GM19328 (cell line): ENCODE data around the gene COL4A5.
"Not testable (repeated sequence)": the region's sequence is repeated elsewhere in the genome, so short reads cannot be mapped to it uniquely, and the experiment has no call there.

Experiments
- ATAC-seq: cut with Tn5 transposase; IDR thresholded peaks from one replicate; pipeline ENCODE4 v1.9.1; 2021; ENCODE audit warnings: mild to moderate bottlenecking, moderate library complexity; ENCODE audit not compliant: unreplicated experiment

Gene COL4A5

GRCh38 chrX:108453841-108454240 is 14.2 kb downstream of the COL4A5 start:
- no peak for ATAC-seq

- ATAC-seq, result no peak
Observed at GRCh38 chrX:108456971-108457477, 17.4 kb downstream of the COL4A5 start.

GRCh38 chrX:108464604-108465003 is 25.0 kb downstream of the COL4A5 start:
- no peak for ATAC-seq

GRCh38 chrX:108468486-108468885 is 28.8 kb downstream of the COL4A5 start:
- no peak for ATAC-seq

GRCh38 chrX:108473979-108474378 is 34.3 kb downstream of the COL4A5 start:
- ATAC-seq, result no peak

GRCh38 chrX:108481528-108481927 is 41.9 kb downstream of the COL4A5 start:
- not testable (repeated sequence) for ATAC-seq

GRCh38 chrX:108484251-108484650 is 44.6 kb downstream of the COL4A5 start:
- no peak for ATAC-seq

- no peak for ATAC-seq
Observed at GRCh38 chrX:108485960-108486359, 46.3 kb downstream of the COL4A5 start.

- no peak for ATAC-seq
Observed at GRCh38 chrX:108494406-108495090, 54.9 kb downstream of the COL4A5 start.

GRCh38 chrX:108511721-108512120 is 72.1 kb downstream of the COL4A5 start:
- no peak for ATAC-seq

GRCh38 chrX:108516184-108516583 is 76.5 kb downstream of the COL4A5 start:
- ATAC-seq, result no peak

GRCh38 chrX:108527724-108528123 is 88.1 kb downstream of the COL4A5 start:
- no peak for ATAC-seq

- ATAC-seq, result peak; percentile 84
Observed at GRCh38 chrX:108537005-108537404, 97.4 kb downstream of the COL4A5 start.

- ATAC-seq, result no peak
Observed at GRCh38 chrX:108541286-108541685, 101.6 kb downstream of the COL4A5 start.

- ATAC-seq, result no peak
Observed at GRCh38 chrX:108557580-108557979, 117.9 kb downstream of the COL4A5 start.

GRCh38 chrX:108558217-108558616 is 118.6 kb downstream of the COL4A5 start:
- no peak for ATAC-seq

- no peak for ATAC-seq
Observed at GRCh38 chrX:108573136-108573535, 133.5 kb downstream of the COL4A5 start.

- no peak for ATAC-seq
Observed at GRCh38 chrX:108582151-108582550, 142.5 kb downstream of the COL4A5 start.

- ATAC-seq, result no peak
Observed at GRCh38 chrX:108584617-108585211, 145.1 kb downstream of the COL4A5 start.

GRCh38 chrX:108590496-108590895 is 150.9 kb downstream of the COL4A5 start:
- ATAC-seq, result no peak

GRCh38 chrX:108601276-108601675 is 161.6 kb downstream of the COL4A5 start:
- ATAC-seq, result no peak

- no peak for ATAC-seq
Observed at GRCh38 chrX:108610141-108610540, 170.5 kb downstream of the COL4A5 start.

GRCh38 chrX:108614616-108615015 is 175.0 kb downstream of the COL4A5 start:
- ATAC-seq, result no peak
